CD14-positive monocyte (primary cell): ENCODE data around the gene ADAMTSL1. TPM values are rescaled to one million over a fixed set of nuclear protein-coding genes. Genes with fewer than 3 reads are reported as not detected.

ENCODE experiments used
- DNase-seq, 3 donors: peaks; one replicate each; pipeline ENCODE4 v3.0.0-alpha.2; 2011 to 2022
- H2AFZ ChIP-seq: 2 replicates; pipeline ENCODE4 v1.6.0; 2012; ENCODE audit warnings: mild to moderate bottlenecking, low read depth, low read length, inconsistent platforms; ENCODE audit not compliant: insufficient read depth, poor library complexity, severe bottlenecking
- H3K27ac ChIP-seq, 2 donors: 1 replicate in 1 of 2; 2 replicates in 1 of 2; pipeline ENCODE4 v1.5.1; 2012 to 2013; ENCODE audit warnings: low read length in 2 of 2, control low read depth in 1 of 2, inconsistent platforms in 1 of 2, low read depth in 1 of 2, mild to moderate bottlenecking in 1 of 2
- H3K27me3 ChIP-seq, 2 donors: one replicate each; pipeline versions ENCODE4 v1.6.0 to v1.6.1; 2011 to 2013; ENCODE audit warnings: low read length in 2 of 2; ENCODE audit not compliant: control insufficient read depth in 2 of 2, insufficient read depth in 2 of 2
- H3K36me3 ChIP-seq, 2 donors: replicated peaks in 1 of 2; 1 replicate in 1 of 2; 2 replicates in 1 of 2; pipeline versions ENCODE4 v1.5.1 to v1.6.1; 2012 to 2013; ENCODE audit warnings: low read length in 2 of 2, control low read depth in 1 of 2, inconsistent platforms in 1 of 2, mild to moderate bottlenecking in 1 of 2; ENCODE audit not compliant: insufficient read depth in 2 of 2, control insufficient read depth in 1 of 2
- H3K4me1 ChIP-seq, 2 donors: 1 replicate in 1 of 2; 2 replicates in 1 of 2; pipeline versions ENCODE4 v1.5.1 to v1.6.1; 2012 to 2013; ENCODE audit warnings: low read length in 2 of 2, control low read depth in 1 of 2, inconsistent platforms in 1 of 2, mild to moderate bottlenecking in 1 of 2, moderate library complexity in 1 of 2; ENCODE audit not compliant: insufficient read depth in 2 of 2, control insufficient read depth in 1 of 2
- H3K4me2 ChIP-seq: replicated peaks from 2 replicates; pipeline ENCODE3; 2012; ENCODE audit warnings: low read length, moderate library complexity, mild to moderate bottlenecking; ENCODE audit not compliant: poor library complexity, severe bottlenecking; ENCODE audit errors: extremely low read depth
- H3K4me3 ChIP-seq, 3 experiments: fragments of 200-600 bp in 1 of 3; sonication (generic) in 1 of 3; replicated peaks in 1 of 3; 1 replicate in 2 of 3; 2 replicates in 1 of 3; pipeline ENCODE4 v1.5.1; 2011 to 2013; ENCODE audit warnings: low read length in 3 of 3, mild to moderate bottlenecking in 3 of 3, control low read depth in 2 of 3, low read depth in 2 of 3, inconsistent platforms in 1 of 3, moderate library complexity in 1 of 3
- H3K79me2 ChIP-seq: 2 replicates; pipeline ENCODE4 v1.6.0; 2012; ENCODE audit warnings: mild to moderate bottlenecking, control low read depth, inconsistent platforms, low read length, moderate library complexity; ENCODE audit not compliant: insufficient read depth
- H3K9ac ChIP-seq: 2 replicates; pipeline ENCODE4 v1.6.0; 2017; ENCODE audit warnings: low read length, mild to moderate bottlenecking; ENCODE audit not compliant: insufficient read depth, poor library complexity, severe bottlenecking
- H3K9me3 ChIP-seq, 2 donors: replicated peaks in 1 of 2; 1 replicate in 1 of 2; 2 replicates in 1 of 2; pipeline versions ENCODE4 v1.5.1 to v1.6.1; 2012 to 2013; ENCODE audit warnings: low read length in 2 of 2, control low read depth in 1 of 2; ENCODE audit not compliant: control insufficient read depth in 1 of 2, insufficient read depth in 1 of 2
- H4K20me1 ChIP-seq: 2 replicates; pipeline ENCODE4 v1.6.0; 2012; ENCODE audit warnings: mild to moderate bottlenecking, low read length, control low read depth, moderate library complexity; ENCODE audit not compliant: insufficient read depth
- H3K27ac Mint-ChIP-seq, 7 donors: one replicate each; pipeline ENCODE4 v1.8.0; 2020; ENCODE audit warnings: mild to moderate bottlenecking in 7 of 7, mixed read lengths in 7 of 7, moderate library complexity in 6 of 7, inconsistent platforms in 2 of 7
- H3K27me3 Mint-ChIP-seq, 3 donors: one replicate each; pipeline ENCODE4 v1.8.0; 2021 to 2022; ENCODE audit warnings: low read depth in 3 of 3, mild to moderate bottlenecking in 3 of 3, mixed read lengths in 3 of 3, moderate library complexity in 3 of 3, inconsistent platforms in 1 of 3
- H3K36me3 Mint-ChIP-seq, 2 donors: one replicate each; pipeline ENCODE4 v1.8.0; 2020; ENCODE audit warnings: mixed read lengths in 2 of 2, inconsistent platforms in 1 of 2, mild to moderate bottlenecking in 1 of 2
- H3K4me1 Mint-ChIP-seq: one replicate; pipeline ENCODE4 v1.8.0; 2020; ENCODE audit warnings: mild to moderate bottlenecking, mixed read lengths
- H3K4me3 Mint-ChIP-seq, 2 donors: one replicate each; pipeline ENCODE4 v1.8.0; 2020; ENCODE audit warnings: mild to moderate bottlenecking in 2 of 2, mixed read lengths in 2 of 2, moderate library complexity in 1 of 2
- H3K9me3 Mint-ChIP-seq, 7 donors: one replicate each; pipeline ENCODE4 v1.8.0; 2020 to 2022; ENCODE audit warnings: mixed read lengths in 7 of 7, mild to moderate bottlenecking in 6 of 7, moderate library complexity in 6 of 7, inconsistent platforms in 2 of 7
- CTCF ChIP-seq: fragments of 200-600 bp; IDR thresholded peaks from one replicate; pipeline ENCODE4 v1.8.0; 2022; ENCODE audit warnings: antibody characterized with exemption, mild to moderate bottlenecking
- WGBS: methylation state at CpG from one replicate; pipeline ENCODE4 v1.1.5; 2013; ENCODE audit warnings: missing lambda C conversion rate; ENCODE audit not compliant: insufficient coverage; 5-methylcytosine and 5-hydroxymethylcytosine counted together
- intact Hi-C, 2 donors: fragments of 100-400 bp; cut with micrococcal nuclease; formaldehyde crosslinking; loops; one replicate each; pipeline versions ENCODE4 v1.15.0 to v1.15.1; 2023
- polyA plus RNA-seq, 3 donors: library from polyadenylated mRNA; depleted of rRNA in 1 of 3; unstranded in 2 of 3; stranded (reverse) in 1 of 3; fragments of 300-500 nt in 2 of 3; fragments of >200 nt in 1 of 3; fragmentation: Illumina TruSeq in 2 of 3; gene quantifications; 1 replicate in 2 of 3; 2 replicates in 1 of 3; pipeline ENCODE4 v1.2.3, GENCODE V29; 2012 to 2021

ADAMTSL1 gene
- polyA plus RNA-seq, 3 donors, result not detected

- H2AFZ ChIP-seq, result no peak overlapping the region
- Mint-ChIP-seq H3K4me1 (no peaks in the 10 kb centered on the region), H3K9me3 (no peaks in the 10 kb centered on the region), H3K36me3 (no peaks in the 10 kb centered on the region), H3K27ac (no peak overlapping the region), H3K27me3 (peaks cover 0 to 2% (median 0%) of the 10 kb centered on the region in 3 donors), H3K4me3 (no peak overlapping the region)
- TF ChIP-seq CTCF, result no peak
- H3K27me3 ChIP-seq, result no peaks in the 10 kb centered on the region
- no peaks in the 10 kb centered on the region for H4K20me1 ChIP-seq
- H3K79me2 ChIP-seq, result no peaks in the 10 kb centered on the region
- H3K4me2 ChIP-seq, result no peak overlapping the region
- no peak overlapping the region for H3K9ac ChIP-seq
- H3K4me1 ChIP-seq, result no peaks in the 10 kb centered on the region
- H3K27ac ChIP-seq, result no peak overlapping the region
- no peaks in the 10 kb centered on the region for H3K36me3 ChIP-seq
- intact Hi-C loops, result no loop called here
- no peak overlapping the region for H3K4me3 ChIP-seq
- no peaks in the 10 kb centered on the region for H3K9me3 ChIP-seq
- no CpG with 5 or more reads among the region's 7 CpGs for WGBS
- no peak for DNase-seq
These were observed 13.7 kb downstream of the ADAMTSL1 start for GRCh38 chr9:18487611-18488010.

GRCh38 chr9:18488886-18489285 is 14.9 kb downstream of the ADAMTSL1 start:
- TF ChIP-seq CTCF, result no peak
- H3K4me3 ChIP-seq, result no peak overlapping the region
- no peaks in the 10 kb centered on the region for H3K36me3 ChIP-seq
- no peaks in the 10 kb centered on the region for H3K79me2 ChIP-seq
- no peaks in the 10 kb centered on the region for H3K36me3 Mint-ChIP-seq
- WGBS, result no CpG with 5 or more reads among the region's 2 CpGs
- no peak overlapping the region for H3K4me2 ChIP-seq
- no peaks in the 10 kb centered on the region for H3K4me1 ChIP-seq
- H2AFZ ChIP-seq, result no peak overlapping the region
- H3K27ac Mint-ChIP-seq, result no peak overlapping the region
- no peak for DNase-seq
- H3K27me3 ChIP-seq, result no peaks in the 10 kb centered on the region
- H3K4me1 Mint-ChIP-seq, result no peaks in the 10 kb centered on the region
- no peak overlapping the region for H3K27ac ChIP-seq
- H3K27me3 Mint-ChIP-seq, result peaks cover 0 to 2% (median 0%) of the 10 kb centered on the region in 3 donors
- no peak overlapping the region for H3K4me3 Mint-ChIP-seq
- intact Hi-C loops, result no loop called here
- no peak overlapping the region for H3K9ac ChIP-seq
- H3K9me3 Mint-ChIP-seq, result no peaks in the 10 kb centered on the region
- H3K9me3 ChIP-seq, result no peaks in the 10 kb centered on the region
- no peaks in the 10 kb centered on the region for H4K20me1 ChIP-seq
